GM18909 (cell line): Measurements from ENCODE around the gene CDK12.

ENCODE experiments used
- ATAC-seq: cut with Tn5 transposase; IDR thresholded peaks from one replicate; pipeline ENCODE4 v1.9.1; 2021; ENCODE audit warnings: mild to moderate bottlenecking; ENCODE audit not compliant: unreplicated experiment, poor library complexity

CDK12 gene

DNA sequence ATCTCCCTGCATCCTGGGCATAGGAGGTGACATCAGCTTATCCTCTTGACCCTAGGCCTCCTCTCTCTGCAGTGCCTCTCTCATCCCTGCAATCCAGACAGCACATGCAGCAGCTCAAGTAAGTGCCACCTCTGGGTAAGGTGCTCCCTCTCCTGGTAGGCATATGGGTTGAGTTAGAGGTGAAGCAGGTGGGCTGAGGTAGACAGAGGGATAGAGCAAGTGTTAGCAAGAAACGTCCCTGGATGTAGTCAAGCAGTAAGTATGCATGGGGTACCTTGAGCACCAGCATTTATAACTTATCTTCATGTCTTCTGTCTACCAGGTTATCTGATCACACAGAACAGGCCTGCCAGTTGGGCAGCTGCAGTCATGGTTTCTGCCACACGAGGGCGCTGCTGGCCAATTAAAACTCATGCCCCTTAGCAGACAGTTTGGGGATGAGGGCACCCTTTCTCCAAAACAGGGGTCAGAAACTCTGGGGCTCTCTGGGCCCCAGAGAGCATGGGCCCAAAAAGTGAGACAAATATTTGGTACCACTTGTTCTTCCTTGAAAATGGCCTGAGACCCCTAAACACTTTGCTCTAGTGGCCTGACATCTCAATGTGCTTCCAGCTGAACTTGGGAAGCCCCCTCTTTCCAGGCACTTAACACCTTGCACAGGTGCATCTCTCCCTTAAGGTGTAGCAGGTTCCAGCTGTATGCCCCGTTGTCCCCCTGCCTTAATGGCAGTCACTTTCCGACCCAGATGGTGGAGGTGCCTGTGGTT lies 86.6 kb downstream of the CDK12 start:
- ATAC-seq: no peak

DNA sequence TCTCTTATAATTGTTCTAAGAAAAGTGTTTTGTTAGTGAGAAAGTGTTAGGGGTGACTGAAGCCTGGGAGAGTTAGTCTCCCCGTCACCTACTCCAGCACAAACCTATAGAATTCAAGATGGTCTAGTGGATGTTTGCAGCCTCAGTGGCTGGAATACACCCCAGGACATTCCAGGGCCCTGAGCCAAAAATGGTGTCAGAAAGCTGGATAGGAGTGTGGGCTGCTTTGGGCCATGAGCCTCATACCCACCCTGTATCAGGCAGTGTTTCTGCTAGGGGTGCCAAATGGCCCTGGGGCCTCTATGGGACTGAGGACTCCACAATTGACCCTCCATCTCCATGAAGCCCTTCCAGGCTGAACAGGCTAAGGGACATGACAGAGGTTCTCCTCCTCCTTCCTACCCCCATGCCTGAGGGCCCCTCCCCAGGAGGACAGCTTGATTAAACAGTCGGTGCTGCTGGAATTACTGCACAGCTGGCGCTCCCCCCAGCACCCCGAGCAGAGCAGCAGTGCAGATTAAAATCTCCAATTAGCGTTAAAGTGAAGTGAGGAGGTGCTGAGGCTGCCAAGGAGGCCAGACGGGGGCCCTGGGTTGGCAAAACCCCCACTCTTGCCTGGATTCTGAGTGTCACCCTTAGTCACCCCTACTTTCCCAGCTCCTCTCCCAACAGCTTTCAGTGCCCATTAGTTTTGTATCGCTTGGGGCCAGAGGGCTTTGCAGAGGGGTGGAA lies 87.4 kb downstream of the CDK12 start:
- ATAC-seq: no peak

DNA sequence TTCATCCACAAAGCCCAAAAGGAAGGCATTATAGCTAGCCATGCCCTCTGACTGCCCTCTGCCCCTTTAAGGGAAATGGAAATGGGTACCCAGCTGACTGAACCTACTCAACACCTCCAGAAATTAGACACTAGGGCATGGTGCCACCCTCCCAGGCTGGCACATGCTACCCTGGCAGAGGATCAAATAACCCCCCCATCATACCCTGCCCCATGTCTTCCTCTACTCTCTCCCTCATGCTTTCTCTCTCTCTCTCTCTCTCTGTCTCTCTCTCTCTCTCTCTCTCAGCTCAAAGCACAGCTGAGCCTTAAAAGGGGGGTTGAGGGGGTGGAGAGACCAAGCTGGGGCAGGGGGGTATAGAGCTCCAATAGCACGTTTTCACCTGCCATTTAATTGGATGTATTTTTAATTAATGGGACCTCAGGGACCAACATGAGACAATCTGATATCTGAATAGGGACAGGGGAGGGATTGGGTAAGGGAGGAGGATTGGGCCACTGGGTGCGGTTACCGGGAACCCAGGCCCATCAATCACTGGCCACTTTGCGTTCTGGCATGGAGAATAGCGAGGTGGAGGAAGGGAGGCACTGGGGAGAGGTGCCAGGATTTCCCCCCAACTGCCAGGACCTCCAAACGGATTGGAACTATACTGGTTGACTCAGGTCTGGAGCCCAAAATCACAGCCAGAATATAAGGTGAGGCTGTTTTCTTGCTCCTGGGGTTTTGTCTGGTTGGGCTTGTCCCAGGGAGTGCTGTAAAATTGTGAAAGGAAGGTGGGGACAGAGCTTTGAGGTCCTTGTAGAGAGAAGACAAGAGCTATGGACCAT lies 88.7 kb downstream of the CDK12 start:
- ATAC-seq: no peak

DNA sequence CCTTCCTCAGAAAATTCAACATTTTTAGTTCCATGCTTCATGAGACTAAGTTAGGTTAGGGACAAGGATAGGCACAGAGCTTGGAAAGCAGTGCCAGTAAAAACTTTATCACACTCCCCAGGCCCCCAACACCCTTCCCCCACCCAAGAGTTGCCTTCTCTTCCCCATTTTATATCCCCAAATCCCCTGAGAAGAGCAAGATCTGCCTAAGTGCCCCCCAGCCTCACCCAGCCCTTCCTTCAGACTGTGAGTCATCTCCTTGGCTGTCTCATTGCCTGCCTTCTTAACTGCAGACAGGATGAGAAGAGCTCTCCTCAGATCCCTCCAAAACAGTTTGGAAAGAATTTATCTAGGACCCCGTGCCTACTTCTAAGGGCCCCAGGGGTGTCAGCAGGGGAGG lies 90.6 kb downstream of the CDK12 start:
- ATAC-seq: no peak

DNA sequence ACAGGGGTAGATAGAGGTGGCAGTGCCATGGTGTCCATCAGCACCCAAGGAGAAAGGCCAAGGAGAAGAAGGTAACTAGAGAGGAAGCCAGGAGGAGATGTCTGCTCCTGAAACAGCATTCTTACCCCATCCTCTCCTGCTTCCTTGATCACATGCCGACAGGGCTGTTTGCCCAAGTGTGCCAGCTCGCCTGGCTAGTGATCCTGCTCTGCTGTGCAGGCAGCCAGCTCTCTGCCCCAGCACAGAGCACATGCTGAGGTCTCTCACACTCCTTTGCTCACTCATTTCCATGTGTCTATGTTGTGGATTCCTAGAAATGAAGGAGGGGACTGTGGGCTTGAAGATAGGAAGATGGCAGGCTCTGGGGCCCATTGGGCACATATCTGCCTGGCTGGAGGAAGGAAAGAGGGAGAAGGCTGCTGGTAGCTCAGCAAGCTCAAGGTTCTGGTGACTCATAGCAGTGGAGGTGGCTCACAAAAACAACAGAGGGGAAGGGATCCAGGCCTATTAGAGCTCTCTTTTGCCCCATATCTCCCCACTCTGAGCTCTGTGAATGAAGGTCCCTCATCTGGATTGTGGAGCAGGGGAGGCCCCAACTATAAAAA lies 92.2 kb downstream of the CDK12 start:
- no peak for ATAC-seq

DNA sequence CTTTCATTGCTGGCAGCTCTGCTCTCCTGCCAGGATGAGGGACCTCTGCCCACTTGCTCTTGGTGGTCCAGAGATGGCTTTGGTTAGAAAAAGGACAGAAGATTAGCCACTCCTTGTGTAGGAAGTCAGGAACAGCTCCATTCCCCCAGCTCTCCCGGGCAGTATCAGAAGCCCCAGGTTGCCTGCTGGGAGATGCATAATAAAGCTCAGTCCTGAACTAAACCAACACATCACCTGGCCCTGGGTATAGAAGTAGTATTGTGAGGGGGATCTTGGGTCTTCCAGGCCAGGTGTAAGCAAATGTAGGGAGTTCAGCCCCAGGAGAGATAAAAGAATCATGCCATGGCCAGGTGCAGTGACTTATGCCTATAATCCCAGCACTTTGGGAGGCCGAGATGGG lies 94.1 kb downstream of the CDK12 start:
- ATAC-seq: no peak

DNA sequence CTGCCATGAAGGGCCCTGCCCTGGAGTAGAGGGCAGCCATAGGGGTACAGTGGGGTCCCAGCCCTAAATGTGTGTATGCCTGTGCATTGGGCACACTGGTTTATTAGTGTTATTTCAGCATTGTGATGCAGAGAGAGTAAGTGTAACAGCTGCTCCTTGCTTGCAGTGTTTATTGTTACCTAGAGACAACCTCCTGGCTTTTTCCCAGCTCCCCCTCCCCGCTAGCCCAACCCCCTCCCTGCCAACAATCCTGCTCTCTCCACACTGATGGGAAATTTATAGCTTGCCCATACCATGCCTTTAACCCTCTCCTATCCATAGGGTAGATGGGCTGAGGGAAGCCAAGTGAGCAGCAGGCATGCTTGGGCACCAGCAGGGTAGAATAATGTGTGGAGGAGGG lies 95.1 kb downstream of the CDK12 start:
- no peak for ATAC-seq

DNA sequence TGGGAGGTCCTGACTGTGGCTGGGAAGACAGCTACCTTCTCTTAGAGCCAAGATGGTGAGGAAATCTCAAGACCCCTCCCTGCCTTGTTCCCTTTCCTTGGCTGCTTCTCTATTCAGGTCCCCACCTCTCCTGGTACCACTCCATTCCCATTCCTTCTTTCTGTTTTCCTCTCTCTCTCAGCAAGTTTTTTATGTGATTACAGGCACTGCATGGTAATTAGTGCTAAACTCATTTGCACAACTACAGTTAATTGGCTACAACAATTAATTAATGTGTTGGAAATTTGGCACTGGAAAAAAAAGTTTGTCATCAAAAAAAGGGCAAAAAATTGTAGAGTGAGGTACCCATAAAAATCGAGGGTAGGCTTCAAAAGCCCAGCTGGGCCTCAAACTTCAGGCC lies 101.1 kb downstream of the CDK12 start:
- ATAC-seq: no peak

DNA sequence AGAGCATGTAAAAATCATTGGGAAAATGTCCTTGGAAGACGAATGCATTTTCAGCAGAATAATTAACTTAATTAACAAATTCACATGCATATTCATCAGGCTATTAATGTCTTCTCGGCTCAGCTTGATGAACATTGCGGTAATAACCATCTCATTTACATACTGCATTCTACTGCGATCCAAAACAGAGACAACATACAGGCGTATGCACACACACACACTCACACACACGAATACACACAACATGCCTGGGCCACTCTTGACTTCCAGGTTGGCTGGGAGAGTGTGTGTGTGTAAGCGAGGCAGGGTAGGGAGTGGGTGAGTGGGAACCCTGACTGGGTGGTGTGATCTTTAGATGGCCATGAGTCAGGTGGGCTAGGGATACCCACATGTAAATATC lies 101.7 kb downstream of the CDK12 start:
- no peak for ATAC-seq

DNA sequence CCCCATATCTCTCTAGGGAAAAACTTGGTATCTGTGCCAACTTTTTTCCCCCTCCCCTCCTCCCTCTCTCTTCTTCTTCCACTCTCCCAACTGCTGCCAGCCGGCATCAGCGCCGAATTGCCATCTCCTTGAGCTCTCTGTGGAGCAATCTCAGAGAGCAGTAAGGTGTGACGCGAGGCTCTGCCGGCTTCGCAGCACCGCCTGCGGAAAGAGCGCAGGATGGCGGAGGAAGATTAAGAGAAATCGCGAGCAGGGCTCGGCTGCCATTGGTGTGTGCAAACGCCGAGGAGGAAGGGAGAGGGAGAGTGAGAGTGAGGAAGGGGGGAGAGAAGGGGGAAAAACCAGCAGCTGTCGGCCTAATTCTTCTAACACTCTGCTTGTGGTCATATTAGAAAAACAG lies 102.2 kb downstream of the CDK12 start:
- no peak for ATAC-seq

DNA sequence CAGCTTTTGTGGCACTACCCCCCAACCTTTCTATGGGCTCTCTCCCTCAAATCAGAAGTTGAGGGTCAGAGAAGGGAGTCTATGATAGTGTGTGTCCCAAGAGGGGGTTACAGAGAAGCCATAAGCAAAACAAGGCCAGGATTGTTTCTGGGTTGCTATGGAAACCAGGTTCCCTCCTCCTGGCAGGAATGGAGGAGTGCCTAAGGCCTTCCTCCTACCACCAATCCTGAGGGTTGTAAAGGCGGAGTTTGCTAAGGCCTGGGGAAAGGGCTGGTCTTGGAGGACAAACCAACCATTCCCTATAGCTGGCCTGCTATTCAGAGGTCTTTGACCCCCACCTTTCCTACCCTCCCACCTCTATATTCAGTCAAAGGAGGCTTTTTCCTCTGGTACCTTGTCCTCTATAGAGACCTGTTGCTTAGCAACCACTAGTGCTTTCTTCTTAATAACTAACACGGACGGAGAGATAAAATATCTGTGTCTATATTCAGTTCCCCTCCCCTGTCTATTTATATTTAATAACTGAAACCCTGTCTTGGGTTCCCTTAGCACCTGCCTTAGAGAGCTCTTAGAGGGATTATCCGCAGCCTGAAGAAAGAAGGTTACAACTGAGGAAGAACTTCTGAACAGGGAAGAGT lies 103.0 kb downstream of the CDK12 start:
- no peak for ATAC-seq

DNA sequence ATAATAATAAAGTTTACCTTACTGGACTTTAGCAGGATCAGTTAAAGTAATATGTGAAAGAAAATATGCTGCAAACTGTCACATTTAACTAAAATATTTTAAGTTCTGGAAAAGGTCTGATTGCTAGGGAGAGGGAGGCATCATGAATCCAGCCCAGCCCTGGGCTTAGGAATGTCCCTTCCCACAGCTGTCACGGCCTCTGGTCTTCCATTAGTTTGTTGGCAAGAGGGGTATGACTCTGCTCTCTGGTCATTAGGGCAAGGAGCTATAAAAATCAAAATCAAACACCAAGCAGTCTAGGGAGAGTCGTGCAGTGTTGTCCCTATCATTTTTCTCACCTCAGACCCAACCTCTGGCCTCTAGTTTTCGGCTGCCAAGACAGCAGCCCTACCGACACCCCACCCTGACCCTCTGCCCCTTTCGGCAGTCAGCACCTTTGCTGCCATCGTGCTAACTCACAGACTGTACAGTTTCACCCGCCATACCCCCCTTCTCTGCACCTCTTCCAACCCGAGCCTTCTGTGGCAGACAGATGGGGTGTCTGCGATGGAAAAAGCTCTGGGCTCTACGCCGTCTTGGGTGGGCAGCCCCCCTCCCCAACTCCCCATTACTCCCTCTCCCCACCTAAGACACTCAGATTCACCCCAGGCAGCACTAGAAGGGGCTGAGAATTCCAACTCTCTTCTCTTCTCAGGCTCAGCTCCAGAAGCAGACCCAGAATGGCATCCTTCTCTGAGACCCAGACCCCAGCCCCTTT lies 105.0 kb downstream of the CDK12 start:
- no peak for ATAC-seq

DNA sequence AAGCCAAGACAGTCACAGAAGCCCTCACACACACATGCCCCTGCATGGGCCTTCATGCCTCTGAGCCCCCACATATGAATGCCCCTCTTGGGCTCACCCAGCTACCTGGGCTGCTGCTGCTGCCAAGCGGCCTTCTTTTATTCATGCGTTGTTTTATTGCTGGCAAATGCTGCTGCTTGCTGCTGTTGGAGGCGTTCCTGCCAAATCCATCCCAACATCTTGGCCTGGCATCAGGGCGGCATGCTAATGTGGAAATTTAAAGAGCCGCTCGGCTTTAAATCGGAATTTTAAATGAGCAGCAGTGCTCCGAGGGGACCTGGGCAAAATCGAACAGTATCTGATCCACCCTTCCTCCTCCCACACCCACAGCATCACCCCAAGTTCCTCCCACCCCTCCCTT lies 107.4 kb downstream of the CDK12 start:
- ATAC-seq: no peak

DNA sequence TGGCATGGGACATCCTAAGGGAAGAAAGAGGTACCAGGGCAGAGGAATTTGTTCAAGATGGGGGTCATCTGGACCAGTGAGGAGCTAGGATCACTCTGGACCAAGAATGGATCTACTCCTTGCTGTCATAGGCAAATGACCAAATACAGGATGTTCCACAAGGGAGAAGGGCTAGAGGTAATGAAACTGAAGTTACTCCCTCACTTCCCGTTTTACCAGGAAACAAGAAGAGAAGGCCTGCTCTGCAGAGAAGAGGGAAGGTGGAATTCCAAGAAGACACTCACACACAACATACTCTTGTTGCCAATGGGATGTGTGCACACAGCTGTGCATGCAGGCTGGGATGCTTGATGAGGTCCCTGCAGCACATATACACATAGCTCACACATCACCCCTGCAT lies 107.8 kb downstream of the CDK12 start:
- ATAC-seq: no peak

DNA sequence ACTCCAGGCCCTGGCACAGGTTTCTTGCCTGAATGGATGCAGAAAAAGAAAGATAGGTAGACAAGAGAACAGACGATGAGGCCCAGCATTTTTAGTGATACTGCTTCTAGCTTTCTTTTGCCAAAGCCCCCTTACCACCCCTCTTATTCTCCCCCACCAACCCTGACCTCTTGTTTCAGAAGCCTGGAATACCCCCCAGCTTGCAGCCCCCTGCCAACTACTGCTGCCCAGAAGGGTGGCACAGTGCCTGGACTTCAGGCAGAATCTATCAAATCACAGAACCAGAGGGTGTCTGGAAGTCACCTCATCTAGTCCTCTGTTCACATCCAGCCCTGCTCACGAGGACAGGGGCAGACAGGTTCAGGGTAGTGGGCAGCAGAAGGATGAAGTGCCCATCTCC lies 110.8 kb downstream of the CDK12 start:
- no peak for ATAC-seq

DNA sequence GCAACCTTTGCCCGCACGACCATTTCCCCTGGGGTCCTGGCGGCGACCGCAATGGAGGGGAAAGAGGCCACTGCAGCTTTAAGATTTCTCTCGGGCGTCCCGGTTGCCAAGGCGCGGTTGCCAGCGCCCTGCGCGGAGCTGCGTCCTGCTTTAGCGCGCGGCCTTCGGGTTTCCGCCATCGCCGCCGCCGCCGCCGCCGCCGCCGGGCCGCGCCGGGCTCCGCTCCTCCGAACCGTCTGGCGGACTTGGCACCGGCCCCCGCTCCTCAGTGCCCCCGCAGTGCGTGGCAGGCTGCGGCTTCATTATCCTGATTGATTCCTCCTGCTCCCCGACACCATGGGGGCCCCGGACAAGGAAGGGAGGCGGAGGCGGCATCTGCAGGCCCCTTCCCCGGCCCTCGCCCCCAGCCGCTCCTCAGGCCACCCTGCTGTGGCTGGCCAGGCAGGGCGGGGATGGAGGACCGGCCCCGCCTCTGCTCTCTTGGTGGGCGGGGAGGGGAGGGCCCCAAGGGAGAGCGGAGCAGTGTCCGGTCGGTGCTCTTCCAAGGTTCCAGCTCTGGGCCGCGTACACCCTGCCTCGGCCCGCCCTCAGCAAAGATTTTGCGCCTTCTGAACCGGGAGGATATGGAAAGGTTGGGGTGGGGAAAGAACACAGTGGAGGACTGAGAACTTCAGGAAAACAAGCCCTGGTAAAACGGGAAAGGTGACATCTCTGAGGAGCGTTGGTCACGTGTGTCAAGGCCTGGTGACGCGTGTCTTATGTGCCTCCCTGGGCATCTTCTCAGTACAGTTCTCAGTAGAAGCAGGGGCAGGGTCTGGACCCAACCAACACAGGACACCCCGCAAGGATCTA lies 112.4 kb downstream of the CDK12 start:
- no peak for ATAC-seq

DNA sequence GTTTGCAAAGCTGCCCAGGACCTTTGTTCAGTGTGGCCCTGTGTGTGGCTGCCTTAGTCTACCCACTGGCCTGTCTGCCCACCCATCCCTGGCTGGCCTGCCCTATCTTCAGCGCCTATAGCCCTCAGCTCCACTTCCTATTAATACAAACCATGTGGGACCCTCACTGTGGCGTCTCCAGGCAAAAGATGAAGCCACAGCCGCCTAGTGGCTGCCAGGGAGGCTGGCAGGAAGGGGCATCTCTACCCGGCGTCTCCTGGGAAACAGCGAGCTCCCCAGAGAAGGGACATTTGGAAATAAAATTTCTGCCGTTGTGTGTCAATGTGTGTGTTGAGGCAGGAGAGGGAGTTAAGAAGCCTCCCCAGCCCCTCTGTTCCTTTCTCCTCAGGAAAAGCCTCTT lies 114.9 kb downstream of the CDK12 start:
- no peak for ATAC-seq

DNA sequence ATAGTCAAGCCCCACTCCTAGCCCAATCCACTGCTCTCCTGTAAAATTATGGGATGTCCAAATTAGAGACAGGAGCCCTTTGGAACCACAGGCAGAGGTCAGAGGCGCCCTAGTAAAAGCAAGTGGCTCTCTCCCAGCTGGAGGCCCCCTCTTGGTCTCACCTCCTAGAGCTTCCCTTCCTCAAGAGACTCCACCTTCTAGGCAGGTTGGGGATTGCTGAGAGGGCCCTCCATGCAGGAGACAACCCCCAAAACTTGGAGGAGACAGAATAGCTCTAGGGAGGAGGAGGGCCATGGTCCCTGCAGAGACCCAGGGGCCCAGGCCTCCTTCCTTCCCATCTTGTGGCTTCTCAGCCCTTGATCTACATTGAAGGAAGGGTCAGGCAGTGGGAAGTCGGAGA lies 117.0 kb downstream of the CDK12 start:
- no peak for ATAC-seq
